Neural cell (in vitro differentiated cells): ENCODE results near the gene ABO.

Experiments
- EP300 ChIP-seq: fragments of 450-650 bp; conservative IDR thresholded peaks from 2 replicates; pipeline ENCODE4 v1.6.1; 2014; ENCODE audit warnings: antibody characterized with exemption, mild to moderate bottlenecking, moderate library complexity; ENCODE audit not compliant: poor library complexity, severe bottlenecking
- EZH2 ChIP-seq: fragments of 200-600, 300-800 bp; shearing (Covaris generic), sonication (generic); IDR thresholded peaks from 2 replicates; pipeline ENCODE4 v1.6.1; 2014; ENCODE audit warnings: antibody characterized with exemption, low read length, borderline replicate concordance, mild to moderate bottlenecking; ENCODE audit not compliant: insufficient read depth, poor library complexity, severe bottlenecking
- MXI1 ChIP-seq: fragments of 450-650 bp; conservative IDR thresholded peaks from 2 replicates; pipeline ENCODE4 v1.6.1; 2014; ENCODE audit warnings: antibody characterized with exemption, mild to moderate bottlenecking; ENCODE audit not compliant: poor library complexity, severe bottlenecking
- POLR2AphosphoS5 ChIP-seq: IDR thresholded peaks from 2 replicates; pipeline ENCODE4 v1.6.1; 2012
- SMC3 ChIP-seq: fragments of 450-650 bp; conservative IDR thresholded peaks from 2 replicates; pipeline ENCODE4 v1.6.1; 2014; ENCODE audit warnings: antibody characterized with exemption, mild to moderate bottlenecking, moderate library complexity; ENCODE audit not compliant: poor library complexity
- TAF1 ChIP-seq: IDR thresholded peaks from 2 replicates; pipeline ENCODE4 v1.6.1; 2012; ENCODE audit warnings: low read depth
- TF ChIP-seq, protein P1 (sequence below): fragments of 450-650 bp; IDR thresholded peaks from 2 replicates; pipeline ENCODE4 v1.5.1; 2014; ENCODE audit warnings: antibody characterized with exemption, mild to moderate bottlenecking, moderate library complexity; ENCODE audit not compliant: poor library complexity, severe bottlenecking

DNA sequence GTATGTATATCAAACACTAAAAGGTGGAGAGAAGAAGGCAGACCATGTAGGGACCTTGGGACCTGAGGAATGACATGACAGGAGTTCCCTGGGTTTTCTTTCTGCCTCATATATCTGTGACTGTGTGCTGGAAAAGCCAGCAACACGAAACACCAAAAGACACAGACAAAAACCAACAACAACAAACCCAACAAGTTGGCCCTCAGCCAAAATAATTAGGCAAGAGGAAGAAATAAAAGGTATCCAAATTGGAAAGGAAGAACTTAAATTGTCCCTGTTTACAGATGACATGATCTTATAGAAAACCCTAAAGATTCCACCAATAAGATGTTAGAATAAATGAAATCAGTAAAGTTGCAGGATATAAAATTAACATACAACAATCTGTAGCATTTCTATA is 21.7 kb downstream of the ABO start:
- TF ChIP-seq, protein P1, sequence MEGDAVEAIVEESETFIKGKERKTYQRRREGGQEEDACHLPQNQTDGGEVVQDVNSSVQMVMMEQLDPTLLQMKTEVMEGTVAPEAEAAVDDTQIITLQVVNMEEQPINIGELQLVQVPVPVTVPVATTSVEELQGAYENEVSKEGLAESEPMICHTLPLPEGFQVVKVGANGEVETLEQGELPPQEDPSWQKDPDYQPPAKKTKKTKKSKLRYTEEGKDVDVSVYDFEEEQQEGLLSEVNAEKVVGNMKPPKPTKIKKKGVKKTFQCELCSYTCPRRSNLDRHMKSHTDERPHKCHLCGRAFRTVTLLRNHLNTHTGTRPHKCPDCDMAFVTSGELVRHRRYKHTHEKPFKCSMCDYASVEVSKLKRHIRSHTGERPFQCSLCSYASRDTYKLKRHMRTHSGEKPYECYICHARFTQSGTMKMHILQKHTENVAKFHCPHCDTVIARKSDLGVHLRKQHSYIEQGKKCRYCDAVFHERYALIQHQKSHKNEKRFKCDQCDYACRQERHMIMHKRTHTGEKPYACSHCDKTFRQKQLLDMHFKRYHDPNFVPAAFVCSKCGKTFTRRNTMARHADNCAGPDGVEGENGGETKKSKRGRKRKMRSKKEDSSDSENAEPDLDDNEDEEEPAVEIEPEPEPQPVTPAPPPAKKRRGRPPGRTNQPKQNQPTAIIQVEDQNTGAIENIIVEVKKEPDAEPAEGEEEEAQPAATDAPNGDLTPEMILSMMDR, result no peak
- no peak for TF ChIP-seq EP300
- no peak for TF ChIP-seq POLR2AphosphoS5
- TF ChIP-seq SMC3, result no peak
- no peak for TF ChIP-seq EZH2
- TF ChIP-seq TAF1, result no peak
- no peak for TF ChIP-seq MXI1
